ENCODE measurements around the gene SLC22A24.
"Not testable (repeated sequence)": the region's sequence is repeated elsewhere in the genome, so short reads cannot be mapped to it uniquely, and the experiment has no call there.

SLC22A24 gene

GRCh38 chr11:63144121-63144520 is at the start of gene SLC22A24:
Gene SLC22A24 (minus strand): TSS chr11:63144221. CDS start chr11:63143779, 442 bp downstream.
- no peak for DNase-seq

GRCh38 chr11:63180536-63180935 is 36.5 kb upstream of the SLC22A24 start:
- no peak for DNase-seq

GRCh38 chr11:63179432-63180041 is 35.5 kb upstream of the SLC22A24 start:
- no peak for DNase-seq

- DNase-seq = no peak
Measured at GRCh38 chr11:63177872-63178271, 33.9 kb upstream of the SLC22A24 start.

GRCh38 chr11:63165706-63166310 is 21.8 kb upstream of the SLC22A24 start:
- no peak for DNase-seq

GRCh38 chr11:63155794-63156193 is 11.8 kb upstream of the SLC22A24 start:
- DNase-seq = no peak

- no peak for DNase-seq
Measured at GRCh38 chr11:63146581-63146980, 2.6 kb upstream of the SLC22A24 start.

GRCh38 chr11:63142459-63142858 is 1.6 kb downstream of the SLC22A24 start:
- no peak for DNase-seq

- DNase-seq = no peak
Measured at GRCh38 chr11:63132985-63133775, 10.8 kb downstream of the SLC22A24 start.

GRCh38 chr11:63099555-63099954 is 44.5 kb downstream of the SLC22A24 start:
- no peak for DNase-seq

- DNase-seq = no peak
Measured at GRCh38 chr11:63080682-63081081, 63.3 kb downstream of the SLC22A24 start.

GRCh38 chr11:63046203-63046602 is 97.8 kb downstream of the SLC22A24 start:
- not testable (repeated sequence) for DNase-seq

GRCh38 chr11:63042596-63042995 is 101.4 kb downstream of the SLC22A24 start:
- no peak for DNase-seq

- DNase-seq = no peak
Measured at GRCh38 chr11:63032457-63032856, 111.6 kb downstream of the SLC22A24 start.

Data from NCI-H1417 treated with DMSO at 0.1 percent for 48 hours (cell line).